CD4-positive, alpha-beta memory T cell (primary cell): ENCODE results near the gene TAF11L2. TPM values are rescaled to one million over a fixed set of nuclear protein-coding genes. Genes with fewer than 3 reads are reported as not detected.
"Not testable (repeated sequence)": the region's sequence is repeated elsewhere in the genome, so short reads cannot be mapped to it uniquely, and the experiment has no call there.

Source experiments
- CTCF ChIA-PET: fragments of 350-600 bp; sonication (Branson Sonifier 250); formaldehyde crosslinking; loops from one replicate; lab custom pipeline; 2021; ENCODE audit warnings: inconsistent platforms; ENCODE audit not compliant: partially characterized antibody; lab: Charles Lee
- POLR2A ChIA-PET: fragments of 350-600 bp; sonication (Branson Sonifier 250); formaldehyde crosslinking; loops from one replicate; lab custom pipeline; 2021; ENCODE audit not compliant: partially characterized antibody; lab: Charles Lee
- DNase-seq, 5 donors: peaks; one replicate each; pipeline versions ENCODE4 v3.0.0 to v3.0.0-alpha.2; 2020 to 2022; ENCODE audit warnings: mixed read lengths in 1 of 5
- H3K27ac ChIP-seq: one replicate; pipeline ENCODE4 v1.7.0; 2013; ENCODE audit warnings: low read depth, low read length
- H3K27me3 ChIP-seq: 2 replicates; pipeline ENCODE4 v1.7.0; 2013; ENCODE audit warnings: mild to moderate bottlenecking, low read length, moderate library complexity; ENCODE audit not compliant: insufficient read depth
- H3K36me3 ChIP-seq: 2 replicates; pipeline ENCODE4 v1.7.0; 2013; ENCODE audit warnings: mild to moderate bottlenecking, low read length, moderate library complexity; ENCODE audit not compliant: insufficient read depth
- H3K4me1 ChIP-seq: 2 replicates; pipeline ENCODE4 v1.7.0; 2013; ENCODE audit warnings: mild to moderate bottlenecking, low read length, moderate library complexity; ENCODE audit not compliant: insufficient read depth
- H3K4me3 ChIP-seq, 2 donors: one replicate each; pipeline ENCODE4 v1.7.0; 2013; ENCODE audit warnings: low read length in 2 of 2, mild to moderate bottlenecking in 1 of 2
- H3K9me3 ChIP-seq, 2 donors: one replicate each; pipeline ENCODE4 v1.7.0; 2013; ENCODE audit warnings: low read length in 2 of 2, control low read depth in 1 of 2; ENCODE audit not compliant: control insufficient read depth in 1 of 2
- H3K27ac Mint-ChIP-seq, 7 donors: one replicate each; pipeline ENCODE4 v1.8.0; 2020 to 2021; ENCODE audit warnings: mixed read lengths in 7 of 7, mild to moderate bottlenecking in 6 of 7, inconsistent platforms in 3 of 7, moderate library complexity in 3 of 7
- H3K27me3 Mint-ChIP-seq, 2 donors: one replicate each; pipeline ENCODE4 v1.8.0; 2020 to 2021; ENCODE audit warnings: mixed read lengths in 2 of 2
- H3K36me3 Mint-ChIP-seq, 2 donors: one replicate each; pipeline ENCODE4 v1.8.0; 2020 to 2021; ENCODE audit warnings: mixed read lengths in 2 of 2, inconsistent platforms in 1 of 2, mild to moderate bottlenecking in 1 of 2
- H3K4me1 Mint-ChIP-seq, 4 donors: one replicate each; pipeline ENCODE4 v1.8.0; 2020 to 2021; ENCODE audit warnings: mixed read lengths in 4 of 4, mild to moderate bottlenecking in 1 of 4
- H3K4me3 Mint-ChIP-seq, 8 donors: one replicate each; pipeline ENCODE4 v1.8.0; 2020 to 2021; ENCODE audit warnings: mixed read lengths in 8 of 8, mild to moderate bottlenecking in 7 of 8, moderate library complexity in 6 of 8, inconsistent platforms in 3 of 8
- H3K9me3 Mint-ChIP-seq, 8 donors: one replicate each; pipeline ENCODE4 v1.8.0; 2020 to 2021; ENCODE audit warnings: mixed read lengths in 8 of 8, mild to moderate bottlenecking in 5 of 8, inconsistent platforms in 3 of 8, moderate library complexity in 1 of 8
- intact Hi-C: fragments of 100-400 bp; cut with micrococcal nuclease; formaldehyde crosslinking; loops from one replicate; pipeline ENCODE4 v1.15.1; 2023
- polyA plus RNA-seq, 2 donors: library from polyadenylated mRNA; unstranded; fragments of 300-500 nt; fragmentation: Illumina TruSeq; gene quantifications; one replicate each; pipeline ENCODE4 v1.2.3, GENCODE V29; 2021
- total RNA-seq, 2 experiments: library from RNA; stranded (reverse); gene quantifications; one replicate each; pipeline ENCODE4 v1.2.3, GENCODE V29; 2021

The TAF11L2 gene
- not detected for total RNA-seq
- polyA plus RNA-seq, result not detected

- H3K27me3 Mint-ChIP-seq, DNase-seq, H3K9me3 ChIP-seq, H3K36me3 ChIP-seq, CTCF ChIA-PET, intact Hi-C loops, H3K36me3 Mint-ChIP-seq, H3K27ac ChIP-seq, H3K4me3 ChIP-seq, POLR2A ChIA-PET, H3K4me1 Mint-ChIP-seq, H3K4me1 ChIP-seq, H3K27me3 ChIP-seq, H3K4me3 Mint-ChIP-seq: not testable (repeated sequence)
- Mint-ChIP-seq H3K9me3 (peaks cover 0 to 11% (median 1%) of the 10 kb centered on the region in 8 donors), H3K27ac (peak within 1 kb of the TSS in 1 of 7 donors; percentile 19)
Observed at GRCh38 chr5:17497931-17498330, at the start of gene TAF11L2. TSS of gene TAF11L2 (plus strand) at chr5:17498231.

GRCh38 chr5:17448877-17449276 lies 49.2 kb upstream of the TAF11L2 start:
- Mint-ChIP-seq H3K27ac (no peak overlapping the region), H3K36me3 (no peaks in the 10 kb centered on the region), H3K4me3 (no peak overlapping the region), H3K4me1 (no peaks in the 10 kb centered on the region), H3K27me3 (no peaks in the 10 kb centered on the region), H3K9me3 (peaks cover 0 to 22% (median 8%) of the 10 kb centered on the region in 8 donors)
- ChIA-PET CTCF (no interaction called here), POLR2A (no interaction called here)
- Histone ChIP-seq H3K27me3 (no peaks in the 10 kb centered on the region), H3K4me1 (no peaks in the 10 kb centered on the region), H3K4me3 (no peak overlapping the region), H3K9me3 (peaks cover 0 to 3% of the 10 kb centered on the region in 2 donors), H3K36me3 (no peaks in the 10 kb centered on the region), H3K27ac (no peak overlapping the region)
- DNase-seq, result no peak
- intact Hi-C loops, result no loop called here

- no peaks in the 10 kb centered on the region for H3K36me3 Mint-ChIP-seq
- intact Hi-C loops, result no loop called here
- ChIA-PET POLR2A (no interaction called here), CTCF (no interaction called here)
- no peak overlapping the region for H3K27ac Mint-ChIP-seq
- no peaks in the 10 kb centered on the region for H3K36me3 ChIP-seq
- H3K27ac ChIP-seq, result no peak overlapping the region
- H3K27me3 ChIP-seq, result no peaks in the 10 kb centered on the region
- H3K4me3 ChIP-seq, result no peak overlapping the region
- no peak for DNase-seq
- H3K4me3 Mint-ChIP-seq, result no peak overlapping the region
- no peaks in the 10 kb centered on the region for H3K4me1 Mint-ChIP-seq
- H3K4me1 ChIP-seq, result no peaks in the 10 kb centered on the region
- H3K9me3 Mint-ChIP-seq, result peaks cover 3 to 28% (median 13%) of the 10 kb centered on the region in 8 donors
- H3K27me3 Mint-ChIP-seq, result no peaks in the 10 kb centered on the region
- peaks cover 0 to 3% of the 10 kb centered on the region in 2 donors for H3K9me3 ChIP-seq
Observed at GRCh38 chr5:17452936-17453335, 45.1 kb upstream of the TAF11L2 start.

GRCh38 chr5:17455942-17456341 lies 42.1 kb upstream of the TAF11L2 start:
- Mint-ChIP-seq H3K4me3 (no peak overlapping the region), H3K27me3 (no peaks in the 10 kb centered on the region), H3K27ac (no peak overlapping the region), H3K36me3 (no peaks in the 10 kb centered on the region), H3K4me1 (no peaks in the 10 kb centered on the region), H3K9me3 (peaks cover 3 to 30% (median 11%) of the 10 kb centered on the region in 8 donors)
- POLR2A ChIA-PET, result no interaction called here
- Histone ChIP-seq H3K4me1 (no peaks in the 10 kb centered on the region), H3K36me3 (no peaks in the 10 kb centered on the region), H3K4me3 (no peak overlapping the region), H3K9me3 (no peaks in the 10 kb centered on the region), H3K27ac (no peak overlapping the region), H3K27me3 (no peaks in the 10 kb centered on the region)
- DNase-seq, result no peak
- CTCF ChIA-PET, result no interaction called here
- intact Hi-C loops, result no loop called here

- Histone ChIP-seq H3K9me3 (no peaks in the 10 kb centered on the region), H3K4me1 (no peaks in the 10 kb centered on the region), H3K4me3 (no peak overlapping the region), H3K27me3 (no peaks in the 10 kb centered on the region), H3K36me3 (no peaks in the 10 kb centered on the region), H3K27ac (no peak overlapping the region)
- ChIA-PET CTCF (no interaction called here), POLR2A (no interaction called here)
- intact Hi-C loops, result no loop called here
- Mint-ChIP-seq H3K9me3 (peaks cover 2 to 22% (median 10%) of the 10 kb centered on the region in 8 donors), H3K27ac (no peak overlapping the region), H3K36me3 (no peaks in the 10 kb centered on the region), H3K4me3 (no peak overlapping the region), H3K27me3 (no peaks in the 10 kb centered on the region), H3K4me1 (no peaks in the 10 kb centered on the region)
- no peak for DNase-seq
Observed at GRCh38 chr5:17461793-17462192, 36.2 kb upstream of the TAF11L2 start.

GRCh38 chr5:17463653-17464052 lies 34.4 kb upstream of the TAF11L2 start:
- ChIA-PET CTCF (no interaction called here), POLR2A (no interaction called here)
- Mint-ChIP-seq H3K4me1 (no peaks in the 10 kb centered on the region), H3K36me3 (no peaks in the 10 kb centered on the region), H3K9me3 (peaks cover 2 to 22% (median 7%) of the 10 kb centered on the region in 8 donors), H3K27me3 (no peaks in the 10 kb centered on the region), H3K4me3 (no peak overlapping the region), H3K27ac (no peak overlapping the region)
- Histone ChIP-seq H3K27ac (no peak overlapping the region), H3K27me3 (no peaks in the 10 kb centered on the region), H3K36me3 (no peaks in the 10 kb centered on the region), H3K4me1 (no peaks in the 10 kb centered on the region), H3K9me3 (no peaks in the 10 kb centered on the region), H3K4me3 (no peak overlapping the region)
- DNase-seq, result no peak
- intact Hi-C loops, result no loop called here

GRCh38 chr5:17470064-17470463 lies 28.0 kb upstream of the TAF11L2 start:
- peaks cover 0 to 11% (median 2%) of the 10 kb centered on the region in 8 donors for H3K9me3 Mint-ChIP-seq
- POLR2A ChIA-PET, result no interaction called here
- intact Hi-C loops, result no loop called here

GRCh38 chr5:17475064-17475463 lies 23.0 kb upstream of the TAF11L2 start:
- H3K36me3 Mint-ChIP-seq, intact Hi-C loops: not testable (repeated sequence)

More at GRCh38 chr5:17470064-17470463, 28.0 kb upstream of the TAF11L2 start:
- no peak overlapping the region for H3K27ac Mint-ChIP-seq
- H3K36me3 Mint-ChIP-seq, result no peaks in the 10 kb centered on the region
- no peak overlapping the region for H3K4me3 Mint-ChIP-seq
- Histone ChIP-seq H3K36me3 (no peaks in the 10 kb centered on the region), H3K9me3 (no peaks in the 10 kb centered on the region), H3K27ac (no peak overlapping the region), H3K27me3 (no peaks in the 10 kb centered on the region), H3K4me1 (no peaks in the 10 kb centered on the region), H3K4me3 (no peak overlapping the region)
- CTCF ChIA-PET, result no interaction called here
- no peaks in the 10 kb centered on the region for H3K4me1 Mint-ChIP-seq
- no peaks in the 10 kb centered on the region for H3K27me3 Mint-ChIP-seq
- no peak for DNase-seq

More at GRCh38 chr5:17475064-17475463, 23.0 kb upstream of the TAF11L2 start:
- H3K4me3 Mint-ChIP-seq, H3K9me3 ChIP-seq, H3K27me3 Mint-ChIP-seq, H3K9me3 Mint-ChIP-seq, H3K4me1 ChIP-seq, H3K4me3 ChIP-seq, CTCF ChIA-PET, H3K27ac ChIP-seq, H3K4me1 Mint-ChIP-seq, H3K27me3 ChIP-seq, DNase-seq, H3K36me3 ChIP-seq, POLR2A ChIA-PET, H3K27ac Mint-ChIP-seq: not testable (repeated sequence)
